ENCODE results near the gene MEF2A. TPM values are rescaled to one million over a fixed set of nuclear protein-coding genes. Genes with fewer than 3 reads are reported as not detected.

Gene MEF2A
- total RNA-seq, 1 donor from 2014 or later, result 88.3 TPM

DNA sequence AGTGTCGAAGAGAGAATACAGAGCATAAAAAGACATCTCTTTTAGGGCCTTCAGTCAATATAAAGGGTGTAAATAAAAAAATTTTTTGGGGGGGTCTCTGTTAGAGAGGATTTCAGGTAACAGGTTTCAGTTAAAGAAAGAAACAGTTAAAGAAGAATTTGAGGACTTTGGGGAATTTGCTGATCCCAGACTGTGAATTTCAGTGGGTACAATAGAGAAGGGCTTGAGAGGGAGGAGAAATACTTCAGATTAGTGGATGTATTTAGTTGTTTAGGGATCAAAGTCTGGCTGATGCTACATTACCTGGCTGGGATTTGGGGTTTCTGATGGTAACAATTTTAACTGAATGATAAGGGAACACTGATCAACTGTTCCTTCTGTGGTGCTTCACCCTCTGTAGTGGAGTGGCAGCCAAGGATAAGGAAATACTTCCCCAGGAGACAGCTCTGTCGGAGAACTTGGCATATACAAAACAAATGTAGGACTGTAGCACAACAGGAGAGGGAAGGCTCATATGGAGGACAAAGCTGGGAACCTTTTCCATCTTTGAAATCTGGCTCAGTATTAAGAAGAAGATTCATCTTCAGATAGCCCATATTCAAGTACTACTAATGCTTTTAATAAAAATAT lies 79.2 kb downstream of the MEF2A start:
- ATAC-seq (ENCODE audit: low read depth) (no peak), DNase-seq (no peak)
- peaks cover 3% of the 10 kb centered on the region for H3K9me3 Mint-ChIP-seq
- TF ChIP-seq, protein P1, sequence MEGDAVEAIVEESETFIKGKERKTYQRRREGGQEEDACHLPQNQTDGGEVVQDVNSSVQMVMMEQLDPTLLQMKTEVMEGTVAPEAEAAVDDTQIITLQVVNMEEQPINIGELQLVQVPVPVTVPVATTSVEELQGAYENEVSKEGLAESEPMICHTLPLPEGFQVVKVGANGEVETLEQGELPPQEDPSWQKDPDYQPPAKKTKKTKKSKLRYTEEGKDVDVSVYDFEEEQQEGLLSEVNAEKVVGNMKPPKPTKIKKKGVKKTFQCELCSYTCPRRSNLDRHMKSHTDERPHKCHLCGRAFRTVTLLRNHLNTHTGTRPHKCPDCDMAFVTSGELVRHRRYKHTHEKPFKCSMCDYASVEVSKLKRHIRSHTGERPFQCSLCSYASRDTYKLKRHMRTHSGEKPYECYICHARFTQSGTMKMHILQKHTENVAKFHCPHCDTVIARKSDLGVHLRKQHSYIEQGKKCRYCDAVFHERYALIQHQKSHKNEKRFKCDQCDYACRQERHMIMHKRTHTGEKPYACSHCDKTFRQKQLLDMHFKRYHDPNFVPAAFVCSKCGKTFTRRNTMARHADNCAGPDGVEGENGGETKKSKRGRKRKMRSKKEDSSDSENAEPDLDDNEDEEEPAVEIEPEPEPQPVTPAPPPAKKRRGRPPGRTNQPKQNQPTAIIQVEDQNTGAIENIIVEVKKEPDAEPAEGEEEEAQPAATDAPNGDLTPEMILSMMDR (IDR thresholded peaks at IDR 0.05), result no peak
- intact Hi-C loops (cut with micrococcal nuclease), result loop anchor here (5.0 kb wide), 1 partner anchor 37 kb away; no protein-coding TSS in a partner anchor
- H3K4me1 Mint-ChIP-seq, result peaks cover 6% of the 10 kb centered on the region
- no peak overlapping the region for H3K4me3 Mint-ChIP-seq
- H3K27me3 Mint-ChIP-seq, result no peaks in the 10 kb centered on the region
- POLR2A ChIA-PET, result interaction anchor here (0.5 kb wide), 1 partner anchor 25 kb away, joined by 3 read pairs; no protein-coding TSS in a partner anchor
- CTCF ChIA-PET, result no interaction called here
- peaks cover 71% of the 10 kb centered on the region for H3K36me3 Mint-ChIP-seq (ENCODE audit: low read depth)
- no peak overlapping the region for H3K27ac Mint-ChIP-seq

DNA sequence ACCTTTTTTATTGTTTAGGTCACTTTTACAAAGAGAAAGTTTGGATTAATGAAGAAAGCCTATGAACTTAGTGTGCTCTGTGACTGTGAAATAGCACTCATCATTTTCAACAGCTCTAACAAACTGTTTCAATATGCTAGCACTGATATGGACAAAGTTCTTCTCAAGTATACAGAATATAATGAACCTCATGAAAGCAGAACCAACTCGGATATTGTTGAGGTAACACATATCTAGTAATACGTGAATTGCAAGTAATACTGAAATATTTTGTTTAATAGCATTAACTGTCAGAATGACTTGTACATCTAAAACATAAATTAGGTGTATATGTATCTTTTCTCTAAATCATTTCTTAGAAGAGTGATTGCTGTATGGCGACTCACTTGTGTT lies 79.8 kb downstream of the MEF2A start:
- ATAC-seq (ENCODE audit: low read depth) (no peak), DNase-seq (no peak)
- Mint-ChIP-seq H3K27ac (no peak overlapping the region), H3K4me1 (peaks cover 6% of the 10 kb centered on the region), H3K9me3 (peaks cover 3% of the 10 kb centered on the region), H3K4me3 (no peak overlapping the region), H3K27me3 (no peaks in the 10 kb centered on the region), H3K36me3 (ENCODE audit: low read depth) (peaks cover 76% of the 10 kb centered on the region)
- ChIA-PET POLR2A (no interaction called here), CTCF (no interaction called here)
- TF ChIP-seq, protein P1 (IDR thresholded peaks at IDR 0.05), result no peak
- intact Hi-C loops (cut with micrococcal nuclease), result loop anchor here (5.0 kb wide), 1 partner anchor 37 kb away; no protein-coding TSS in a partner anchor

DNA sequence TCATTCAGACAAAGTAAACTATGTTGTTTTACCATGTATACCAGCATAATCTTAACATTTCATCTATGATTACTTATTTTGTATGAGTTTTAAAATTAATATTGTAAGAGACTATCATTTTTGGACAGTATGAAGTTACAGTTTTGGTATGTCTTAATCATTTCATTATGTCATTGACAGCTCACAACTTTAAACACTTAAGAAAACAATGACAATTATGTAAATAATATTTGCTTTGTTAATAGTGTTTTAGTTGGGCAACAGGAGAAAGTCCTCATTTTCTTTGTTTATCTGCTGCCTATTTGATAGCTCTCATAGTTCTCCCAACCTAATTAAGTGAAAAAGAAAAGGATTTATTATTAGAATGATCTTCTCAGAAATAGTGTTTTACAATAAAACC lies 80.2 kb downstream of the MEF2A start:
- CTCF ChIA-PET, result no interaction called here

DNA sequence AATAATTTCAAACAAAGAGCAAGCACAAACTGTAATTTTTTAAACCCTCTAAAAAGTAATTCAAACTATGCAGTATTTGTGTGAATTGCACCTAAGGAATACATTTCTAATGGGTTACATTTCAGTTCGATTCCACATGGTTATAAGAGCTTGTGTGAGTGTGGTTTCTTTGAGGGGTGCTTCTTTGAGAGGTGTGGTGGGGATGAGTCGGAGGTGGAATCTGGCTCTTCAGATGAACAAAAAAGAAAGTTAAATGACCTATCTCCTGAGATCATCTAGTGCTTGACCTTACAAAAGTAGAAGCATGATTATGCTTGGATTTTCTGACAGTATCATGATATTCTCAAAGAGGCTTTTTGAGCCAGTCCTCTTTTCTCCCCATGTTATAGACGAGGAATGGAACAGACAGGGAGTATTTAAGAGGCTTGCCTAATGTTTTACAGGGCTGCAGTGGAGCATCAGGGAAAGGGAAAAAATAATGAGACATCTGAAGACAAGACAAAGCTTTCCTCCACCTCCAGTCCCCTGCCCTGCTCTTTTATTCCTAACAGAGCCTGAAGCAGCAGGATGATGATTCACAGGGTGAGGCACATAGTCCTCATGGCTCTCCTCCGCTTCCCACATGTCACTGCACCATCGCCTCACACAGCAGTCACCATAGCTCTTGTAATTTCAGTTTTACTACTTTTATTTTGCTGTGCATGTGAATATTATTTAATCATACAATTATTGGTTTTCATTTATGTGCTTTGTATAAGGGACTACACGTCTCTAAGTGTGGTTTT lies 85.4 kb downstream of the MEF2A start:
- Mint-ChIP-seq H3K4me3 (no peak overlapping the region), H3K9me3 (peaks cover 1% of the 10 kb centered on the region), H3K36me3 (ENCODE audit: low read depth) (peaks cover 51% of the 10 kb centered on the region), H3K27me3 (no peaks in the 10 kb centered on the region), H3K27ac (no peak overlapping the region), H3K4me1 (peaks cover 13% of the 10 kb centered on the region)
- intact Hi-C loops (cut with micrococcal nuclease), result no loop called here
- no peak for ATAC-seq (ENCODE audit: low read depth)
- TF ChIP-seq, protein P1 (IDR thresholded peaks at IDR 0.05), result no peak
- ChIA-PET POLR2A (interaction anchor here (1.1 kb wide), 1 partner anchor 84 kb away, joined by 3 read pairs; no protein-coding TSS in a partner anchor), CTCF (no interaction called here)
- DNase-seq, result no peak

More for the DNA sequence above, 80.2 kb downstream of the MEF2A start:
- intact Hi-C loops (cut with micrococcal nuclease), result loop anchor here (2.0 to 5.0 kb wide), 3 partner anchors 13 to 36 kb away; no protein-coding TSS in a partner anchor
- Mint-ChIP-seq H3K4me1 (peaks cover 6% of the 10 kb centered on the region), H3K9me3 (peaks cover 3% of the 10 kb centered on the region), H3K36me3 (ENCODE audit: low read depth) (peaks cover 76% of the 10 kb centered on the region), H3K27ac (no peak overlapping the region), H3K27me3 (no peaks in the 10 kb centered on the region), H3K4me3 (no peak overlapping the region)
- DNase-seq (no peak), ATAC-seq (ENCODE audit: low read depth) (no peak)
- TF ChIP-seq, protein P1 (IDR thresholded peaks at IDR 0.05), result no peak
- POLR2A ChIA-PET, result no interaction called here

DNA sequence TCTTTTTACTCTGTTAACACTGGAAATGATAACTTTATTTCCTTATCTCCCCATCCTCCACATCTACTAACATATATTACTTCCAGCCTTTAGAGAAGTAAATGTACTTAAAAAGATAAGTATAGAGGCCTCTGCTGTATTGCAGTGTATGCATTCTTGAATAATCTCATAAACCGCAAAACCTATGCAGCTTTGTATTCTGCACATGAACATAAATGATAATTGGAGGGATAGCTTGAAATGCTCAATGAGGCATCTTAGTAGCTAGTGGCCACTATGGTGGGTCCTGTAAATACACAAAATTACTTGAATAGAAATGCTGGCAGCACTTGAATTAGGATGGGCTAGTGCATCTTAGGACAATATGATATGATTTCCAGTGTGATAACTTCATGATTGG lies 90.4 kb downstream of the MEF2A start:
- no peak overlapping the region for H3K27ac Mint-ChIP-seq
- ATAC-seq (ENCODE audit: low read depth), result no peak

More for the DNA sequence above, 90.4 kb downstream of the MEF2A start:
- POLR2A ChIA-PET, result no interaction called here
- intact Hi-C loops (cut with micrococcal nuclease), result no loop called here
- TF ChIP-seq, protein P1 (IDR thresholded peaks at IDR 0.05), result no peak
- Mint-ChIP-seq H3K4me3 (no peak overlapping the region), H3K4me1 (peaks cover 35% of the 10 kb centered on the region), H3K9me3 (no peaks in the 10 kb centered on the region), H3K36me3 (ENCODE audit: low read depth) (peaks cover 52% of the 10 kb centered on the region), H3K27me3 (no peaks in the 10 kb centered on the region)
- CTCF ChIA-PET, result interaction anchor here (1.5 kb wide), 1 partner anchor 48 kb away, joined by 4 read pairs; no protein-coding TSS in a partner anchor
- no peak for DNase-seq

Measured in activated B cell treated with CpG ODN at 0.5 μM for 24 hours (primary cell).